Measurements from ENCODE around the gene CORO2B.
A peak's percentile ranks its signal among the peaks of the same experiment; 100 is the strongest.

The CORO2B gene

GRCh38 chr15:68578980-68579935 is at the start of gene CORO2B:
TSS of gene CORO2B (plus strand) at chr15:68578993. CDS start at chr15:68579263, 270 bp downstream.
- no peak for DNase-seq (ENCODE audit: low read depth in 2 of 2)

GRCh38 chr15:68531387-68532179 is 47.2 kb upstream of the CORO2B start:
- DNase-seq (ENCODE audit: low read depth in 2 of 2) = no peak

GRCh38 chr15:68536331-68537095 is 42.3 kb upstream of the CORO2B start:
- DNase-seq (ENCODE audit: low read depth in 2 of 2) = no peak

GRCh38 chr15:68537097-68537496 is 41.7 kb upstream of the CORO2B start:
- no peak for DNase-seq (ENCODE audit: low read depth in 2 of 2)

GRCh38 chr15:68537506-68537905 is 41.3 kb upstream of the CORO2B start:
- DNase-seq (ENCODE audit: low read depth in 2 of 2) = no peak

- no peak for DNase-seq (ENCODE audit: low read depth in 2 of 2)
Observed at GRCh38 chr15:68538311-68538710, 40.5 kb upstream of the CORO2B start.

- DNase-seq (ENCODE audit: low read depth in 2 of 2) = no peak
Observed at GRCh38 chr15:68541743-68542142, 37.0 kb upstream of the CORO2B start.

- DNase-seq (ENCODE audit: low read depth in 2 of 2) = no peak
Observed at GRCh38 chr15:68542348-68542747, 36.4 kb upstream of the CORO2B start.

- DNase-seq (ENCODE audit: low read depth in 2 of 2) = no peak
Observed at GRCh38 chr15:68542771-68543164, 36.0 kb upstream of the CORO2B start.

GRCh38 chr15:68543165-68544008 is 35.4 kb upstream of the CORO2B start:
- DNase-seq (ENCODE audit: low read depth in 2 of 2) = no peak

GRCh38 chr15:68546318-68546717 is 32.5 kb upstream of the CORO2B start:
- DNase-seq (ENCODE audit: low read depth in 2 of 2) = no peak

GRCh38 chr15:68548364-68548763 is 30.4 kb upstream of the CORO2B start:
- no peak for DNase-seq (ENCODE audit: low read depth in 2 of 2)

- DNase-seq (ENCODE audit: low read depth in 2 of 2) = no peak
Observed at GRCh38 chr15:68550004-68550403, 28.8 kb upstream of the CORO2B start.

- peak; percentile 52 to 58 for DNase-seq (ENCODE audit: low read depth in 2 of 2)
Observed at GRCh38 chr15:68550498-68551295, 28.1 kb upstream of the CORO2B start.

GRCh38 chr15:68551296-68551635 is 27.5 kb upstream of the CORO2B start:
- no peak for DNase-seq (ENCODE audit: low read depth in 2 of 2)

- no peak for DNase-seq (ENCODE audit: low read depth in 2 of 2)
Observed at GRCh38 chr15:68552344-68552743, 26.4 kb upstream of the CORO2B start.

GRCh38 chr15:68552773-68553172 is 26.0 kb upstream of the CORO2B start:
- DNase-seq (ENCODE audit: low read depth in 2 of 2) = no peak

GRCh38 chr15:68553314-68553993 is 25.3 kb upstream of the CORO2B start:
- DNase-seq (ENCODE audit: low read depth in 2 of 2) = no peak

GRCh38 chr15:68553994-68554720 is 24.6 kb upstream of the CORO2B start:
- DNase-seq (ENCODE audit: low read depth in 2 of 2) = peak in 1 of 2 donors; percentile 35
